Putamen (tissue), 1 donor: Measurements from ENCODE around the gene CDK5RAP2.
"Not testable (repeated sequence)": the region's sequence is repeated elsewhere in the genome, so short reads cannot be mapped to it uniquely, and the experiment has no call there.

ENCODE experiments used
- DNase-seq: peaks from one replicate; pipeline ENCODE4 v3.0.0-alpha.2; 2016; ENCODE audit warnings: low spot score

CDK5RAP2 gene

GRCh38 chr9:120513825-120514396 lies 66.1 kb downstream of the CDK5RAP2 start:
- DNase-seq, result no peak

GRCh38 chr9:120510816-120511215 lies 69.2 kb downstream of the CDK5RAP2 start:
- no peak for DNase-seq

GRCh38 chr9:120507936-120508510 lies 71.9 kb downstream of the CDK5RAP2 start:
- DNase-seq, result peak; percentile 75

GRCh38 chr9:120505186-120505585 lies 74.8 kb downstream of the CDK5RAP2 start:
- no peak for DNase-seq

GRCh38 chr9:120500733-120501132 lies 79.2 kb downstream of the CDK5RAP2 start:
- no peak for DNase-seq

- not testable (repeated sequence) for DNase-seq
These were observed 82.1 kb downstream of the CDK5RAP2 start for GRCh38 chr9:120497865-120498264.

- not testable (repeated sequence) for DNase-seq
These were observed 83.5 kb downstream of the CDK5RAP2 start for GRCh38 chr9:120496438-120496837.

- no peak for DNase-seq
These were observed 88.9 kb downstream of the CDK5RAP2 start for GRCh38 chr9:120490888-120491595.

- DNase-seq, result no peak
These were observed 93.1 kb downstream of the CDK5RAP2 start for GRCh38 chr9:120486835-120487234.

GRCh38 chr9:120486347-120486746 lies 93.6 kb downstream of the CDK5RAP2 start:
- DNase-seq, result no peak

GRCh38 chr9:120485788-120486187 lies 94.2 kb downstream of the CDK5RAP2 start:
- no peak for DNase-seq

- DNase-seq, result no peak
These were observed 95.8 kb downstream of the CDK5RAP2 start for GRCh38 chr9:120484162-120484561.

- DNase-seq, result no peak
These were observed 97.4 kb downstream of the CDK5RAP2 start for GRCh38 chr9:120482424-120483186.

- no peak for DNase-seq
These were observed 98.1 kb downstream of the CDK5RAP2 start for GRCh38 chr9:120481846-120482245.

GRCh38 chr9:120481248-120481647 lies 98.7 kb downstream of the CDK5RAP2 start:
- DNase-seq, result no peak

GRCh38 chr9:120480707-120481106 lies 99.3 kb downstream of the CDK5RAP2 start:
- no peak for DNase-seq

GRCh38 chr9:120478208-120478607 lies 101.8 kb downstream of the CDK5RAP2 start:
- no peak for DNase-seq

GRCh38 chr9:120477534-120478001 lies 102.4 kb downstream of the CDK5RAP2 start:
- peak; percentile 62 for DNase-seq

GRCh38 chr9:120475341-120475740 lies 104.6 kb downstream of the CDK5RAP2 start:
- DNase-seq, result no peak

GRCh38 chr9:120474591-120475243 lies 105.2 kb downstream of the CDK5RAP2 start:
- no peak for DNase-seq

GRCh38 chr9:120473608-120474007 lies 106.4 kb downstream of the CDK5RAP2 start:
- DNase-seq, result peak; percentile 30
